ENCODE measurements around the gene GPR155. TPM values are rescaled to one million over a fixed set of nuclear protein-coding genes. Genes with fewer than 3 reads are reported as not detected.

Gene GPR155
- total RNA-seq, 1 donor from 2014 or later = 11.0 TPM

- H3K4me3 Mint-ChIP-seq (ENCODE audit: unreplicated experiment) = no peak overlapping the region
- H3K9me3 Mint-ChIP-seq (ENCODE audit: unreplicated experiment) = no peaks in the 10 kb centered on the region
- Histone ChIP-seq H3K36me3 (ENCODE audit: insufficient read depth, low read length) (peaks cover 4% of the 10 kb centered on the region), H3K27ac (ENCODE audit: low read depth, low read length) (no peak overlapping the region), H4K20me1 (ENCODE audit: insufficient read depth, low read length) (no peaks in the 10 kb centered on the region), H3K4me2 (ENCODE audit: low read length) (no peak overlapping the region), H2AFZ (ENCODE audit: low read depth, low read length) (no peak overlapping the region), H3K9me3 (ENCODE audit: insufficient read depth, low read depth, low read length) (no peaks in the 10 kb centered on the region), H3K4me3 (ENCODE audit: insufficient read depth, low read depth, low read length) (no peak overlapping the region), H3K27me3 (ENCODE audit: insufficient read depth, low read length) (no peaks in the 10 kb centered on the region), H3K4me1 (ENCODE audit: insufficient read depth, low read length) (peaks cover 3% of the 10 kb centered on the region), H3K9ac (ENCODE audit: low read length) (no peak overlapping the region), H3K79me2 (ENCODE audit: insufficient read depth, low read length) (no peaks in the 10 kb centered on the region)
- peaks cover 10% of the 10 kb centered on the region for H3K4me1 Mint-ChIP-seq (ENCODE audit: low read depth, unreplicated experiment)
- peaks cover 2% of the 10 kb centered on the region for H3K36me3 Mint-ChIP-seq (ENCODE audit: low read depth, unreplicated experiment)
- DNase-seq (ENCODE audit: low read depth) (no peak), FAIRE-seq (no peak)
- no peak overlapping the region for H3K27ac Mint-ChIP-seq (ENCODE audit: unreplicated experiment)
- H3K27me3 Mint-ChIP-seq (ENCODE audit: low read depth, unreplicated experiment) = no peaks in the 10 kb centered on the region
- TF ChIP-seq EZH2 (IDR thresholded peaks at IDR 0.05; ENCODE audit: insufficient read depth, low read length) (no peak), CTCF (IDR thresholded peaks at IDR 0.05; ENCODE audit: insufficient read depth, low read depth, low read length) (no peak)
These were observed 2.3 kb downstream of the GPR155 start for GRCh38 chr2:174484573-174484972.

GRCh38 chr2:174482854-174483253 is 4.0 kb downstream of the GPR155 start:
- no peak overlapping the region for H3K4me3 ChIP-seq (ENCODE audit: insufficient read depth, low read depth, low read length)
- H3K4me2 ChIP-seq (ENCODE audit: low read length) = no peak overlapping the region
- no peak overlapping the region for H2AFZ ChIP-seq (ENCODE audit: low read depth, low read length)
- Mint-ChIP-seq H3K27ac (ENCODE audit: unreplicated experiment) (no peak overlapping the region), H3K27me3 (ENCODE audit: low read depth, unreplicated experiment) (no peaks in the 10 kb centered on the region), H3K4me3 (ENCODE audit: unreplicated experiment) (no peak overlapping the region), H3K36me3 (ENCODE audit: low read depth, unreplicated experiment) (peaks cover 2% of the 10 kb centered on the region), H3K9me3 (ENCODE audit: unreplicated experiment) (no peaks in the 10 kb centered on the region), H3K4me1 (ENCODE audit: low read depth, unreplicated experiment) (peaks cover 10% of the 10 kb centered on the region)
- no peaks in the 10 kb centered on the region for H4K20me1 ChIP-seq (ENCODE audit: insufficient read depth, low read length)
- no peak overlapping the region for H3K9ac ChIP-seq (ENCODE audit: low read length)
- H3K27me3 ChIP-seq (ENCODE audit: insufficient read depth, low read length) = no peaks in the 10 kb centered on the region
- no peaks in the 10 kb centered on the region for H3K9me3 ChIP-seq (ENCODE audit: insufficient read depth, low read depth, low read length)
- peaks cover 4% of the 10 kb centered on the region for H3K36me3 ChIP-seq (ENCODE audit: insufficient read depth, low read length)
- H3K27ac ChIP-seq (ENCODE audit: low read depth, low read length) = no peak overlapping the region
- H3K79me2 ChIP-seq (ENCODE audit: insufficient read depth, low read length) = no peaks in the 10 kb centered on the region
- no peak for TF ChIP-seq CTCF (IDR thresholded peaks at IDR 0.05; ENCODE audit: insufficient read depth, low read depth, low read length)
- peaks cover 3% of the 10 kb centered on the region for H3K4me1 ChIP-seq (ENCODE audit: insufficient read depth, low read length)
- no peak for FAIRE-seq
- DNase-seq (ENCODE audit: low read depth) = no peak

GRCh38 chr2:174477759-174478158 is 9.1 kb downstream of the GPR155 start:
- no peak overlapping the region for H2AFZ ChIP-seq (ENCODE audit: low read depth, low read length)
- H3K36me3 ChIP-seq (ENCODE audit: insufficient read depth, low read length) = peaks cover 4% of the 10 kb centered on the region
- Mint-ChIP-seq H3K36me3 (ENCODE audit: low read depth, unreplicated experiment) (peaks cover 2% of the 10 kb centered on the region), H3K9me3 (ENCODE audit: unreplicated experiment) (no peaks in the 10 kb centered on the region), H3K27ac (ENCODE audit: unreplicated experiment) (no peak overlapping the region), H3K4me3 (ENCODE audit: unreplicated experiment) (no peak overlapping the region), H3K4me1 (ENCODE audit: low read depth, unreplicated experiment) (peaks cover 5% of the 10 kb centered on the region), H3K27me3 (ENCODE audit: low read depth, unreplicated experiment) (no peaks in the 10 kb centered on the region)
- no peaks in the 10 kb centered on the region for H3K79me2 ChIP-seq (ENCODE audit: insufficient read depth, low read length)
- no peaks in the 10 kb centered on the region for H3K27me3 ChIP-seq (ENCODE audit: insufficient read depth, low read length)
- no peaks in the 10 kb centered on the region for H3K9me3 ChIP-seq (ENCODE audit: insufficient read depth, low read depth, low read length)
- TF ChIP-seq CTCF (IDR thresholded peaks at IDR 0.05; ENCODE audit: insufficient read depth, low read depth, low read length) = no peak
- no peak for TF ChIP-seq EZH2 (IDR thresholded peaks at IDR 0.05; ENCODE audit: insufficient read depth, low read length)
- no peak overlapping the region for H3K4me3 ChIP-seq (ENCODE audit: insufficient read depth, low read depth, low read length)
- H3K27ac ChIP-seq (ENCODE audit: low read depth, low read length) = no peak overlapping the region
- H4K20me1 ChIP-seq (ENCODE audit: insufficient read depth, low read length) = no peaks in the 10 kb centered on the region
- no peak for DNase-seq (ENCODE audit: low read depth)
- no peak overlapping the region for H3K9ac ChIP-seq (ENCODE audit: low read length)
- no peak for FAIRE-seq
- peaks cover 6% of the 10 kb centered on the region for H3K4me1 ChIP-seq (ENCODE audit: insufficient read depth, low read length)
- H3K4me2 ChIP-seq (ENCODE audit: low read length) = no peak overlapping the region

Measured in astrocyte (in vitro differentiated cells and primary cell).